ENCODE measurements around the gene FAM120A. TPM values are rescaled to one million over a fixed set of nuclear protein-coding genes. Genes with fewer than 3 reads are reported as not detected.

Gene FAM120A
- total and polyA plus RNA-seq, 2 donors (not counting 1 experiment from before 2014, with no cell fraction given), result 85.8 to 136 TPM

GRCh38 chr9:93577078-93577974, 125.8 kb downstream of the FAM120A start:
- Histone ChIP-seq H3K4me3 (replicated peaks in 1 of 4; ENCODE audit: control extremely low read depth in 1 of 4, insufficient read depth in 1 of 4, low read depth in 3 of 4, low read length in 4 of 4) (peak overlapping the region; percentile 67 to 76 (median 70)), H3K9me3 (ENCODE audit: control insufficient read depth, insufficient read depth, low read depth, low read length) (no peaks in the 10 kb centered on the region), H3K4me1 (ENCODE audit: control insufficient read depth, extremely low read depth, insufficient read depth, low read length) (peaks cover 7% of the 10 kb centered on the region), H2AFZ (ENCODE audit: low read length) (peak overlapping the region; percentile 13), H3K27ac (ENCODE audit: insufficient read depth, low read length) (no peak overlapping the region), H3K9ac (ENCODE audit: insufficient read depth, low read length) (peak overlapping the region; percentile 55), H3K4me2 (ENCODE audit: extremely low read depth, insufficient read depth, low read length) (peak overlapping the region; percentile 94), H3K27me3 (ENCODE audit: control insufficient read depth, insufficient read depth, low read length) (no peaks in the 10 kb centered on the region), H4K20me1 (ENCODE audit: control insufficient read depth, extremely low read depth, insufficient read depth, low read length) (no peaks in the 10 kb centered on the region), H3K36me3 (ENCODE audit: control insufficient read depth, insufficient read depth, low read length) (no peaks in the 10 kb centered on the region), H3K79me2 (ENCODE audit: control insufficient read depth, insufficient read depth, low read length) (peaks cover 46% of the 10 kb centered on the region)
- peak in 1 of 2 donors; percentile 22 for DNase-seq (ENCODE audit: low read depth in 2 of 2)
- TF ChIP-seq EZH2 (IDR thresholded peaks at IDR 0.05; ENCODE audit: low read length, missing control alignments) (no peak), CTCF (conservative IDR thresholded peaks at IDR 0.05 in 1 of 2, IDR thresholded peaks at IDR 0.05 in 1 of 2; ENCODE audit: low read depth in 1 of 2, low read length in 2 of 2) (no peak)

- H3K4me2 ChIP-seq (ENCODE audit: extremely low read depth, insufficient read depth, low read length), result peak overlapping the region; percentile 94
- DNase-seq (ENCODE audit: low read depth in 2 of 2), result no peak
- peaks cover 52% of the 10 kb centered on the region for H3K79me2 ChIP-seq (ENCODE audit: control insufficient read depth, insufficient read depth, low read length)
- no peaks in the 10 kb centered on the region for H3K36me3 ChIP-seq (ENCODE audit: control insufficient read depth, insufficient read depth, low read length)
- H3K4me3 ChIP-seq (replicated peaks in 1 of 4; ENCODE audit: control extremely low read depth in 1 of 4, insufficient read depth in 1 of 4, low read depth in 3 of 4, low read length in 4 of 4), result peak overlapping the region; percentile 67 to 76 (median 70)
- no peak for TF ChIP-seq CTCF (conservative IDR thresholded peaks at IDR 0.05 in 1 of 2, IDR thresholded peaks at IDR 0.05 in 1 of 2; ENCODE audit: low read depth in 1 of 2, low read length in 2 of 2)
- TF ChIP-seq EZH2 (IDR thresholded peaks at IDR 0.05; ENCODE audit: low read length, missing control alignments), result no peak
- H3K27me3 ChIP-seq (ENCODE audit: control insufficient read depth, insufficient read depth, low read length), result no peaks in the 10 kb centered on the region
- H3K9ac ChIP-seq (ENCODE audit: insufficient read depth, low read length), result no peak overlapping the region
- no peak overlapping the region for H2AFZ ChIP-seq (ENCODE audit: low read length)
- no peaks in the 10 kb centered on the region for H3K9me3 ChIP-seq (ENCODE audit: control insufficient read depth, insufficient read depth, low read depth, low read length)
- H3K4me1 ChIP-seq (ENCODE audit: control insufficient read depth, extremely low read depth, insufficient read depth, low read length), result peaks cover 7% of the 10 kb centered on the region
- no peaks in the 10 kb centered on the region for H4K20me1 ChIP-seq (ENCODE audit: control insufficient read depth, extremely low read depth, insufficient read depth, low read length)
- no peak overlapping the region for H3K27ac ChIP-seq (ENCODE audit: insufficient read depth, low read length)
These were observed 126.6 kb downstream of the FAM120A start for GRCh38 chr9:93577975-93578682.

GRCh38 chr9:93578844-93579243, 127.4 kb downstream of the FAM120A start:
- Histone ChIP-seq H3K4me2 (ENCODE audit: extremely low read depth, insufficient read depth, low read length) (no peak overlapping the region), H2AFZ (ENCODE audit: low read length) (no peak overlapping the region), H4K20me1 (ENCODE audit: control insufficient read depth, extremely low read depth, insufficient read depth, low read length) (no peaks in the 10 kb centered on the region), H3K4me1 (ENCODE audit: control insufficient read depth, extremely low read depth, insufficient read depth, low read length) (peaks cover 7% of the 10 kb centered on the region), H3K9ac (ENCODE audit: insufficient read depth, low read length) (no peak overlapping the region), H3K9me3 (ENCODE audit: control insufficient read depth, insufficient read depth, low read depth, low read length) (no peaks in the 10 kb centered on the region), H3K36me3 (ENCODE audit: control insufficient read depth, insufficient read depth, low read length) (no peaks in the 10 kb centered on the region), H3K4me3 (replicated peaks in 1 of 4; ENCODE audit: control extremely low read depth in 1 of 4, insufficient read depth in 1 of 4, low read depth in 3 of 4, low read length in 4 of 4) (peak overlapping the region in 1 of 4 experiments; percentile 10), H3K27me3 (ENCODE audit: control insufficient read depth, insufficient read depth, low read length) (no peaks in the 10 kb centered on the region), H3K79me2 (ENCODE audit: control insufficient read depth, insufficient read depth, low read length) (peaks cover 54% of the 10 kb centered on the region), H3K27ac (ENCODE audit: insufficient read depth, low read length) (no peak overlapping the region)
- TF ChIP-seq EZH2 (IDR thresholded peaks at IDR 0.05; ENCODE audit: low read length, missing control alignments) (no peak), CTCF (conservative IDR thresholded peaks at IDR 0.05 in 1 of 2, IDR thresholded peaks at IDR 0.05 in 1 of 2; ENCODE audit: low read depth in 1 of 2, low read length in 2 of 2) (no peak)
- no peak for DNase-seq (ENCODE audit: low read depth in 2 of 2)

Measured in fibroblast of lung (primary cell).